DOHH2 (cell line): ENCODE results near the gene ABLIM3.

ENCODE experiments used
- H3F3A ChIP-seq: fragments of 200-600 bp; sonication (generic), shearing (Covaris generic); 2 replicates; pipeline ENCODE4 v1.6.0; 2016; ENCODE audit warnings: antibody characterized with exemption, mild to moderate bottlenecking; ENCODE audit not compliant: control insufficient read depth, insufficient read depth
- H3K27ac ChIP-seq: fragments of 200-600 bp; sonication (generic); 2 replicates; pipeline ENCODE4 v1.5.1; 2014; ENCODE audit warnings: low read depth, mild to moderate bottlenecking, low read length, moderate library complexity
- H3K27me3 ChIP-seq: fragments of 200-600 bp; sonication (generic); 2 replicates; pipeline ENCODE4 v1.6.1; 2014; ENCODE audit warnings: mild to moderate bottlenecking, low read length, mixed read lengths; ENCODE audit not compliant: control insufficient read depth
- H3K36me3 ChIP-seq: fragments of 200-600 bp; sonication (generic); 2 replicates; pipeline ENCODE4 v1.6.1; 2014; ENCODE audit warnings: mild to moderate bottlenecking, low read length, moderate library complexity, mixed read lengths; ENCODE audit not compliant: control insufficient read depth
- H3K4me1 ChIP-seq: fragments of 200-600 bp; sonication (generic); 2 replicates; pipeline ENCODE4 v1.6.1; 2014; ENCODE audit warnings: mild to moderate bottlenecking, low read length, mixed read lengths; ENCODE audit not compliant: control insufficient read depth
- H3K4me2 ChIP-seq: fragments of 200-600 bp; sonication (generic); 2 replicates; pipeline ENCODE4 v1.6.0; 2014; ENCODE audit warnings: mild to moderate bottlenecking, low read length, moderate library complexity
- H3K4me3 ChIP-seq: fragments of 200-600 bp; sonication (generic); 2 replicates; pipeline ENCODE4 v1.5.1; 2014; ENCODE audit warnings: mild to moderate bottlenecking, low read length, mixed read lengths
- H3K79me2 ChIP-seq: fragments of 200-600 bp; sonication (generic); 2 replicates; pipeline ENCODE4 v1.6.1; 2014; ENCODE audit warnings: mild to moderate bottlenecking, low read length, mixed read lengths; ENCODE audit not compliant: control insufficient read depth
- H3K9me2 ChIP-seq: fragments of 200-600 bp; sonication (generic); replicated peaks from 2 replicates; pipeline ENCODE4 v1.6.1; 2014; ENCODE audit warnings: mild to moderate bottlenecking, low read length, mixed read lengths; ENCODE audit not compliant: control insufficient read depth
- H3K9me3 ChIP-seq: fragments of 200-600 bp; sonication (generic); 2 replicates; pipeline ENCODE4 v1.6.1; 2014; ENCODE audit warnings: antibody characterized with exemption, low read length, mixed read lengths; ENCODE audit not compliant: control insufficient read depth, insufficient read depth
- H4K20me1 ChIP-seq: fragments of 200-600 bp; sonication (generic); 2 replicates; pipeline ENCODE4 v1.6.0; 2014; ENCODE audit warnings: low read depth, mild to moderate bottlenecking, antibody characterized with exemption, low read length, moderate library complexity; ENCODE audit not compliant: control insufficient read depth, insufficient read depth
- CTCF ChIP-seq: fragments of 200-600 bp; sonication (generic); IDR thresholded peaks from one replicate; pipeline ENCODE4 v1.5.1; 2014; ENCODE audit warnings: antibody characterized with exemption, mild to moderate bottlenecking, low read depth, low read length; ENCODE audit not compliant: poor library complexity, severe bottlenecking
- EZH2phosphoT487 ChIP-seq: fragments of 200-600 bp; sonication (generic); IDR thresholded peaks from 2 replicates; pipeline ENCODE4 v1.6.1; 2017; ENCODE audit warnings: borderline replicate concordance, mild to moderate bottlenecking, antibody characterized with exemption, low read length, moderate library complexity, mixed read lengths

ABLIM3 gene

DNA sequence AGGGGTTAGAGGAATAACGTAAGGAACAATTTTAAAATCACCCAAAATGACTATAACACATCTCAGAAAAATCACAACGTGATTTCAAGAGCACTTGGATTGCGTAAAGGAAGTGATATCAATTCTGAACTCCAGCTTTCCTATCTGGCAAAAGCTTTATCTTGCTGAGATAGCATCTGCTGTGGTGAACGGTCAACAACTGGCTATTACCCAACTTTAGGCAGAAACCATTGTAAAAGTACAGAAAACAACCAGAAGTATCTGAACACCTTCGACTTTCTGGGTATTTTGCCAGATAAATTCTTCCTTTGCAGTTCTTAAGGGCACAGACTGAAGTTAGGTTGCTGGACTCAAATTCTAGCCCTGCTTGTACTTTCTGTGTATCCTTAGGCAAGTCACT is 9.2 kb downstream of the ABLIM3 start:
- no peak for TF ChIP-seq CTCF
- no peak for TF ChIP-seq EZH2phosphoT487
- H3K4me3 ChIP-seq, result no peak overlapping the region
- no peaks in the 10 kb centered on the region for H3F3A ChIP-seq
- H4K20me1 ChIP-seq, result no peaks in the 10 kb centered on the region
- H3K27ac ChIP-seq, result no peak overlapping the region
- H3K4me2 ChIP-seq, result no peak overlapping the region
- H3K79me2 ChIP-seq, result no peaks in the 10 kb centered on the region
- H3K9me3 ChIP-seq, result no peaks in the 10 kb centered on the region
- no peaks in the 10 kb centered on the region for H3K36me3 ChIP-seq
- peaks cover 9% of the 10 kb centered on the region; the same call in 1 of the 2 replicates for H3K27me3 ChIP-seq
- no peaks in the 10 kb centered on the region for H3K4me1 ChIP-seq
- H3K9me2 ChIP-seq, result no peaks in the 10 kb centered on the region

DNA sequence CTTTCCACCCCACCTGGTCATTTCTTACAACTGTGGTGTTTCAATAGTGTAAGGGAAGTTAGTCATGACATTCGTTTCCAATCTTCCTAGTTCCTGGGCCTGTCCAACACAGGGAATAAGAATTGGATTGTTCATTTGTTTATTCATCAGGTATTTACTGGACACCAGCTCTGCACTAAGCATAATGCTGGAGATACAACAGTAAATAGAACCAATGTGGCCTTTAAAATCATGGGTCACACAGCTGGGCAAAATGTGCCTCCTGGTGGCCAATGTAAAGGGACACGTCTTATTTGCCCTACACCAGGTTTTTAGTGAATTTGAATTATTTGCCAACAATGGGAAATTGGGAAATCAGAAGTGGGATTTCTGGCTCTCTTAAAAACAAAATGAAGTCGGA is 10.4 kb downstream of the ABLIM3 start:
- Histone ChIP-seq H3F3A (no peaks in the 10 kb centered on the region), H3K4me3 (no peak overlapping the region), H3K4me1 (no peaks in the 10 kb centered on the region), H4K20me1 (no peaks in the 10 kb centered on the region), H3K27ac (no peak overlapping the region), H3K27me3 (peaks cover 9% of the 10 kb centered on the region; the same call in 1 of the 2 replicates), H3K9me2 (no peaks in the 10 kb centered on the region), H3K36me3 (no peaks in the 10 kb centered on the region), H3K9me3 (no peaks in the 10 kb centered on the region), H3K4me2 (no peak overlapping the region), H3K79me2 (no peaks in the 10 kb centered on the region)
- TF ChIP-seq EZH2phosphoT487 (no peak), CTCF (no peak)

DNA sequence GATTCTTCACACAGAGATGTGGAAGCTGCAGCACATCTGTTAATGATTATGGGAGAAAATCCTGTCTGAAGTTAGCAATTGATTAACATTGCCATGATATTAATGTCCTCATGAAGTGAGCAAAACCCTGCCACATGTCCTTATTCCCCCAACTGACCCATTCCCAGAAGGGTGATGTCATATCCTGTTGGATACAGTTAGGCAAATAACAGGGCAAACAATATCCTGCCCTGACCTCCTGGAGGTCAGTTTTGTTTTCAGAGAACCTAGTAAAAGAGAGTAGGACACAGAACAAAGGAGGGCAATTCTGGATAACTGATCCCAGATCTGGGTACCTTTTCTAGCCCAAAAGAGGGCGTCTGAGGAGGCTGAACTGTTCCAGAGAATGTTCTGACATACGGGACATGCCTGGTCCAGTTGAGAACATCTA is 11.0 kb downstream of the ABLIM3 start:
- Histone ChIP-seq H3K4me3 (no peak overlapping the region), H3K9me3 (no peaks in the 10 kb centered on the region), H3K27me3 (peaks cover 9% of the 10 kb centered on the region; the same call in 1 of the 2 replicates), H4K20me1 (no peaks in the 10 kb centered on the region), H3K36me3 (no peaks in the 10 kb centered on the region), H3K27ac (no peak overlapping the region), H3F3A (no peaks in the 10 kb centered on the region), H3K79me2 (no peaks in the 10 kb centered on the region), H3K4me1 (no peaks in the 10 kb centered on the region), H3K4me2 (no peak overlapping the region), H3K9me2 (no peaks in the 10 kb centered on the region)
- TF ChIP-seq EZH2phosphoT487, result no peak

DNA sequence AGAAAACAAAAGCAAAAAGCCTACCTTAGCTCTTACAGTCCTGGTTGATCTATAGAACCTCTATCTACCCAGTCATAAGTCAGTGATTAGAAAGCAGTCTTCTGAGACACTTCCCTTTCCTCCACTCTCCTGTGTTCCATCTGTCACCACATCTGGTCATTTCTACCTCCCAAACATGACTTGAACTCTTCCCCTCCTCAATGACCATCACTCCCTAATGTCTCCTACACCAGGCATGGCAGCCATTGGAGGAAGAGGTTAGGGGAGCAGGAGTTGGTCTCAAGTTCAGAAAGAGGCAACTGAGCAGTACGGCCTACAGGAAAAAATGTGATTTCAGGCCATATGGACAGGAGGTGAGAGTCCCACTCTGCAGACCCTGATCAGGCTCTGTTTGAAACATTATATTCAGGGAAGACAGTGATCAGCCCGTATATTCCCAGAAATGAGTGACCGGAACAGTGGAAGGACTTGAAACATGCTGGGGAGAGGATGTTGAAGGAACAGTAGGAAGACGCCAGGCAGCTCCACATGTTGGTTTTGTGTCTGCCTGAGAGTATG is 12.0 kb downstream of the ABLIM3 start:
- Histone ChIP-seq H4K20me1 (no peaks in the 10 kb centered on the region), H3K27ac (no peak overlapping the region), H3K36me3 (no peaks in the 10 kb centered on the region), H3K9me2 (no peaks in the 10 kb centered on the region), H3K4me3 (no peak overlapping the region), H3K9me3 (no peaks in the 10 kb centered on the region), H3K27me3 (peaks cover 9% of the 10 kb centered on the region; the same call in 1 of the 2 replicates), H3K79me2 (no peaks in the 10 kb centered on the region), H3K4me2 (no peak overlapping the region), H3F3A (no peaks in the 10 kb centered on the region), H3K4me1 (no peaks in the 10 kb centered on the region)
- no peak for TF ChIP-seq CTCF
- TF ChIP-seq EZH2phosphoT487, result no peak
